C4-2B (cell line): ENCODE data around the gene ZPLD1.

Experiments used
- ZFX ChIP-seq: fragments of 450-650 bp; IDR thresholded peaks from 2 replicates; pipeline ENCODE4 v1.6.1; 2017
- TF ChIP-seq, protein P1 (sequence below): fragments of 450-650 bp; conservative IDR thresholded peaks from 2 replicates; pipeline ENCODE4 v1.5.1; 2017; ENCODE audit warnings: mild to moderate bottlenecking

DNA sequence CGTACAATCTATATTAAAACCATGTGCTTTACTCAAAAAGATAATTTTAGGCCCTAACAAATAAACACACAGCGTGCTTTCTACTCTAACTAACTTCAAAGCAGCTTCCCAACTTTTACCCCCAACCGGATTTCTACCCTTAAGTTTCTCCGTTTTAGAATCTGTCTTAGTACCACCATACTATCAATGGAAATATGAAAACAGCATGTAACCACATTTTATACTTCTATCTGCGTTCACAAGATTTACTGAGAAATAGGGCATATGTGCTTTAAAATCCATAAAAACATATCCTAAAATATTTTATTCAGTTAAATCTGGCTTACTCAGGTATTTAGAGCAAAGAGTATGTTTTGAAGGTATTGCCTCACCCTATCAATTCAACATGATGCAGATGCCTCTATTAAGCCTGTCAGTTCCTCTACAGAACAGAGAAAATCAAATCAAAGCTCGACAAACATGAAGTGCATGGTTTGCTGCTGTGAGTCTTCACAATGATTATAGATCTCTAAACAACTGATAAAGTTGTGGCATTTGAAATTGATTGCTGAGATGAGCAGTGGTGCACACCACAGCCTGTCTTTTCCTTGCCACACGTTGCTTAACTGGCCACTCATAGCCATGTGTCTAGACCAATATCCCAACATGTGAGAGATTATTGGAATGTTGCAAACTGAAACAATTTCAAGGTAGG is 44.5 kb upstream of the ZPLD1 start:
- TF ChIP-seq, protein P1, sequence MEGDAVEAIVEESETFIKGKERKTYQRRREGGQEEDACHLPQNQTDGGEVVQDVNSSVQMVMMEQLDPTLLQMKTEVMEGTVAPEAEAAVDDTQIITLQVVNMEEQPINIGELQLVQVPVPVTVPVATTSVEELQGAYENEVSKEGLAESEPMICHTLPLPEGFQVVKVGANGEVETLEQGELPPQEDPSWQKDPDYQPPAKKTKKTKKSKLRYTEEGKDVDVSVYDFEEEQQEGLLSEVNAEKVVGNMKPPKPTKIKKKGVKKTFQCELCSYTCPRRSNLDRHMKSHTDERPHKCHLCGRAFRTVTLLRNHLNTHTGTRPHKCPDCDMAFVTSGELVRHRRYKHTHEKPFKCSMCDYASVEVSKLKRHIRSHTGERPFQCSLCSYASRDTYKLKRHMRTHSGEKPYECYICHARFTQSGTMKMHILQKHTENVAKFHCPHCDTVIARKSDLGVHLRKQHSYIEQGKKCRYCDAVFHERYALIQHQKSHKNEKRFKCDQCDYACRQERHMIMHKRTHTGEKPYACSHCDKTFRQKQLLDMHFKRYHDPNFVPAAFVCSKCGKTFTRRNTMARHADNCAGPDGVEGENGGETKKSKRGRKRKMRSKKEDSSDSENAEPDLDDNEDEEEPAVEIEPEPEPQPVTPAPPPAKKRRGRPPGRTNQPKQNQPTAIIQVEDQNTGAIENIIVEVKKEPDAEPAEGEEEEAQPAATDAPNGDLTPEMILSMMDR, result no peak
- no peak for TF ChIP-seq ZFX
